ENCODE results near the gene NUDT4B.
"Not testable (repeated sequence)": the region's sequence is repeated elsewhere in the genome, so short reads cannot be mapped to it uniquely, and the experiment has no call there.

- TF ChIP-seq GTF2F1 (IDR thresholded peaks at IDR 0.05; ENCODE audit: low read length); EZH2 (conservative IDR thresholded peaks at IDR 0.05; ENCODE audit: low read depth, low read length); ATF3 (CRISPR knock-in tag; IDR thresholded peaks at IDR 0.05); JUND (CRISPR knock-in tag; IDR thresholded peaks at IDR 0.05); KLF12 (CRISPR knock-in tag; IDR thresholded peaks at IDR 0.05; ENCODE audit: borderline replicate concordance); POLR2A (IDR thresholded peaks at IDR 0.05; ENCODE audit: insufficient read depth in 1 of 2, low read depth in 2 of 2, low read length in 2 of 2); CHD4 (IDR thresholded peaks at IDR 0.05; ENCODE audit: borderline replicate concordance, low read length): not testable (repeated sequence)
- TF ChIP-seq, protein P1, sequence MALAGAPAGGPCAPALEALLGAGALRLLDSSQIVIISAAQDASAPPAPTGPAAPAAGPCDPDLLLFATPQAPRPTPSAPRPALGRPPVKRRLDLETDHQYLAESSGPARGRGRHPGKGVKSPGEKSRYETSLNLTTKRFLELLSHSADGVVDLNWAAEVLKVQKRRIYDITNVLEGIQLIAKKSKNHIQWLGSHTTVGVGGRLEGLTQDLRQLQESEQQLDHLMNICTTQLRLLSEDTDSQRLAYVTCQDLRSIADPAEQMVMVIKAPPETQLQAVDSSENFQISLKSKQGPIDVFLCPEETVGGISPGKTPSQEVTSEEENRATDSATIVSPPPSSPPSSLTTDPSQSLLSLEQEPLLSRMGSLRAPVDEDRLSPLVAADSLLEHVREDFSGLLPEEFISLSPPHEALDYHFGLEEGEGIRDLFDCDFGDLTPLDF (CRISPR knock-in tag; IDR thresholded peaks at IDR 0.05) = not testable (repeated sequence)
Observed at GRCh38 chr1:148722758-148723157, 25.8 kb upstream of the NUDT4B start.
